ENCODE data around the gene DCAF12.
A peak's percentile ranks its signal among the peaks of the same experiment; 100 is the strongest.

The DCAF12 gene

GRCh38 chr9:34048727-34049629, 77.5 kb downstream of the DCAF12 start, which contains the start of gene UBAP2 (continued):
- TF ChIP-seq PRDM2 (tag by site-specific recombination; IDR thresholded peaks at IDR 0.05; ENCODE audit: borderline replicate concordance) (no peak), ZBTB6 (tag by site-specific recombination; IDR thresholded peaks at IDR 0.05) (no peak), ZNF558 (tag by site-specific recombination; IDR thresholded peaks at IDR 0.05) (no peak), ZNF571 (tag by site-specific recombination; IDR thresholded peaks at IDR 0.05) (no peak), ZNF707 (tag by site-specific recombination; IDR thresholded peaks at IDR 0.05) (no peak), MEIS1 (CRISPR knock-in tag; IDR thresholded peaks at IDR 0.05; ENCODE audit: borderline replicate concordance) (no peak), ZNF114 (tag by site-specific recombination; IDR thresholded peaks at IDR 0.05) (no peak), ZNF48 (tag by site-specific recombination; IDR thresholded peaks at IDR 0.05) (no peak), ZBTB17 (tag by site-specific recombination; IDR thresholded peaks at IDR 0.05) (peak; percentile 80), ZNF157 (tag by site-specific recombination; IDR thresholded peaks at IDR 0.05) (no peak), ZNF792 (tag by site-specific recombination; IDR thresholded peaks at IDR 0.05) (no peak), ZEB2 (tag by site-specific recombination; IDR thresholded peaks at IDR 0.05) (peak; percentile 57; the same call in 1 of the 2 replicates), KLF9 (tag by site-specific recombination; IDR thresholded peaks at IDR 0.05; ENCODE audit: low read depth) (peak; percentile 80), ZNF600 (tag by site-specific recombination; IDR thresholded peaks at IDR 0.05) (peak; percentile 32; the same call in 1 of the 2 replicates), BCL11A (tag by site-specific recombination; IDR thresholded peaks at IDR 0.05; ENCODE audit: low read depth) (no peak), ZNF366 (tag by site-specific recombination; conservative IDR thresholded peaks at IDR 0.05) (peak; percentile 43; the same call in 1 of the 2 replicates), ZNF768 (tag by site-specific recombination; IDR thresholded peaks at IDR 0.05) (no peak), ZNF692 (tag by site-specific recombination; IDR thresholded peaks at IDR 0.05) (peak; percentile 80), ZNF610 (tag by site-specific recombination; IDR thresholded peaks at IDR 0.05; ENCODE audit: borderline replicate concordance) (peak; percentile 83; the same call in 1 of the 2 replicates), ZNF513 (tag by site-specific recombination; IDR thresholded peaks at IDR 0.05) (peak; percentile 61; the same call in 1 of the 2 replicates), CTCF (tag by site-specific recombination; IDR thresholded peaks at IDR 0.05) (peak; percentile 34), YY2 (tag by site-specific recombination; IDR thresholded peaks at IDR 0.05) (peak; percentile 84), ZNF837 (tag by site-specific recombination; IDR thresholded peaks at IDR 0.05) (no peak), ZNF140 (tag by site-specific recombination; IDR thresholded peaks at IDR 0.05) (no peak), ZNF280C (tag by site-specific recombination; IDR thresholded peaks at IDR 0.05) (no peak)
